GM20000 (cell line): ENCODE results near the gene EPSTI1.

ENCODE experiments used
- DNase-seq: peaks from one replicate; pipeline ENCODE4 v3.0.0; 2012; ENCODE audit warnings: low spot score
- CTCF ChIP-seq: IDR thresholded peaks from 2 replicates; pipeline ENCODE4 v1.5.1; 2012; ENCODE audit warnings: mild to moderate bottlenecking, control low read depth; ENCODE audit errors: extremely low read depth, missing control alignments

EPSTI1 gene

DNA sequence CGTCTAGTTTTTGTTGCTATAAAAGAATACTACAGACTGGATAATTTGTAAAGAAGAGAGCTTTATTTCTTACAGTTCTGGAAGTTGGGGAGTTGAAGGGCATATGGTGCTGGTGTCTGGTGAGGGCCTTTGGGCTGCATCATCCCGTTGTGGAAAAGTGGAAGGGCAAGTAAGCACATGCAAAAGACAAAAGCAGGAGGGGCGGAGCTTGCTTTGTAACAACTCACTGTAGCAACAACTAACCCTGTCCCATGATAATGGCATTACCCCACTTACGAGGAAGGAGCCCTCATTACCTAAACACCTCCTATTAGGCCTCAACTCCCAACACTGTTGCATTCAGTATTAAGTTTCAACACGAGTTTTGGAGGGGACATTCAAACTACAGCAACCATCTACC is 24.2 kb upstream of the EPSTI1 start:
- TF ChIP-seq CTCF: no peak
- no peak for DNase-seq

- no peak for TF ChIP-seq CTCF
- DNase-seq: no peak
These were observed 22.1 kb upstream of the EPSTI1 start for GRCh38 chr13:43014162-43014561.

GRCh38 chr13:43009506-43009905 is 17.5 kb upstream of the EPSTI1 start:
- no peak for TF ChIP-seq CTCF
- DNase-seq: no peak

GRCh38 chr13:43008596-43008995 is 16.6 kb upstream of the EPSTI1 start:
- no peak for DNase-seq
- no peak for TF ChIP-seq CTCF

DNA sequence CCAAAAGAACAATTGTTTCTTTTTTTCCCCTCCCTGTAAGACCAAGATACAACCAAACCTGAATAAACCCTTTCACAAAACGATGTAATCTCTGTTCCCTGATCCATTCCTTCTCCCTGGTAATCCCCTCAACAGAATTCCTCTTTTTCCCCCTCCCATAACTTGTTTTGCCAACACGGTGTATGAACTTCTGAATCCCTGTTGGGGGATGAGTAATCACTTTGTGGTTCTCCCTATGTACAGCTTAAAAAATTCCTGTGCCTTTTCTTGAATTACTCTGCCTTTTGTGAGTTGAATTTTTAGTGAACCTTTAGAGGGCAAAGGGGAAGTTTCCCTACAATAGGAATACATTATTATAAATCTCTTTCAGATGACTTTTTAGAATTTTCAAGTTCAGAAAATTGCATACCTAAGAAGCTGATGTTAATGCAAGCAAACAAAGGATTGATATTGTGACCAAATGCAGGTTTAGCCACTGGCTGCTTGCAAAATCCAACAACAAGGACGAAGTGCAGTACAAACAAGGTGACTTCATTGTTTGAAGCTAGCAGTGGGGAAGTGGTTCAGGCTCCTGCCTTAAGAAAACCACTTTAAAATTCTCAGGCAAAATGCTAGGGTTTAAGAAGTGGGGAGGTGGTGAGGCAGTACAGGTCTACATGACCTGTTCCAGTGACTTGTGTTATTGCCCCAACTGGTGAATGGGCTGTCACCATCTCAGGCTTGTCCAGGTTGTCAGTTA is 15.0 kb upstream of the EPSTI1 start:
- TF ChIP-seq CTCF: no peak
- no peak for DNase-seq

- no peak for TF ChIP-seq CTCF
- no peak for DNase-seq
These were observed 13.6 kb upstream of the EPSTI1 start for GRCh38 chr13:43005460-43006236.

- no peak for DNase-seq
These were observed 11.7 kb upstream of the EPSTI1 start for GRCh38 chr13:43003729-43004128.

More at GRCh38 chr13:43003729-43004128, 11.7 kb upstream of the EPSTI1 start:
- no peak for TF ChIP-seq CTCF
